ENCODE data around the gene ITPRID1. TPM values are rescaled to one million over a fixed set of nuclear protein-coding genes. Genes with fewer than 3 reads are reported as not detected.

The ITPRID1 gene
- total RNA-seq, 2 experiments from 2014 or later: not detected

GRCh38 chr7:31500656-31501055 lies 13.2 kb upstream of the ITPRID1 start:
- no peak overlapping the region for H3K4me3 Mint-ChIP-seq
- peaks cover 2% of the 10 kb centered on the region for H3K9me3 Mint-ChIP-seq
- no peaks in the 10 kb centered on the region for H3K4me1 Mint-ChIP-seq (ENCODE audit: low read depth)
- intact Hi-C loops (cut with DNase I, micrococcal nuclease): no loop called here
- Histone ChIP-seq H3K27me3 (ENCODE audit: control insufficient read depth in 1 of 2, insufficient read depth in 2 of 2, low read length in 2 of 2) (no peaks in the 10 kb centered on the region), H3K27ac (ENCODE audit: low read depth in 1 of 2, low read length in 2 of 2) (no peak overlapping the region), H3K4me1 (ENCODE audit: insufficient read depth, low read length) (no peaks in the 10 kb centered on the region), H3K4me3 (ENCODE audit: low read length) (no peak overlapping the region), H3K36me3 (ENCODE audit: insufficient read depth, low read length) (no peaks in the 10 kb centered on the region), H3K9me3 (ENCODE audit: control insufficient read depth in 1 of 2, insufficient read depth in 1 of 2, low read length in 2 of 2) (no peaks in the 10 kb centered on the region)
- no peak for TF ChIP-seq CTCF (IDR thresholded peaks at IDR 0.05)
- CTCF ChIA-PET: no interaction called here
- ATAC-seq (ENCODE audit: poor library complexity) (no peak), DNase-seq (no peak)
- H3K27me3 Mint-ChIP-seq: no peaks in the 10 kb centered on the region
- no peaks in the 10 kb centered on the region for H3K36me3 Mint-ChIP-seq (ENCODE audit: low read depth)
- POLR2A ChIA-PET: no interaction called here
- H3K27ac Mint-ChIP-seq: no peak overlapping the region

GRCh38 chr7:31508823-31509222 lies 5.1 kb upstream of the ITPRID1 start:
- H3K4me1 Mint-ChIP-seq (ENCODE audit: low read depth): no peaks in the 10 kb centered on the region
- H3K27ac ChIP-seq (ENCODE audit: low read depth in 1 of 2, low read length in 2 of 2): no peak overlapping the region
- no peaks in the 10 kb centered on the region for H3K4me1 ChIP-seq (ENCODE audit: insufficient read depth, low read length)
- no peaks in the 10 kb centered on the region for H3K9me3 ChIP-seq (ENCODE audit: control insufficient read depth in 1 of 2, insufficient read depth in 1 of 2, low read length in 2 of 2)
- no peaks in the 10 kb centered on the region for H3K36me3 Mint-ChIP-seq (ENCODE audit: low read depth)
- ChIA-PET POLR2A (no interaction called here), CTCF (no interaction called here)
- ATAC-seq (ENCODE audit: poor library complexity) (no peak), DNase-seq (no peak)
- H3K9me3 Mint-ChIP-seq: peaks cover 9% of the 10 kb centered on the region
- intact Hi-C loops (cut with DNase I, micrococcal nuclease): no loop called here
- H3K27me3 ChIP-seq (ENCODE audit: control insufficient read depth in 1 of 2, insufficient read depth in 2 of 2, low read length in 2 of 2): no peaks in the 10 kb centered on the region
- H3K4me3 Mint-ChIP-seq: no peak overlapping the region
- no peaks in the 10 kb centered on the region for H3K27me3 Mint-ChIP-seq
- TF ChIP-seq CTCF (IDR thresholded peaks at IDR 0.05): no peak
- no peak overlapping the region for H3K27ac Mint-ChIP-seq
- no peaks in the 10 kb centered on the region for H3K36me3 ChIP-seq (ENCODE audit: insufficient read depth, low read length)
- H3K4me3 ChIP-seq (ENCODE audit: low read length): no peak overlapping the region

GRCh38 chr7:31512166-31512565 lies 1.7 kb upstream of the ITPRID1 start:
- ATAC-seq (ENCODE audit: poor library complexity) (no peak), DNase-seq (no peak)
- Mint-ChIP-seq H3K4me1 (ENCODE audit: low read depth) (no peaks in the 10 kb centered on the region), H3K4me3 (no peak overlapping the region), H3K27ac (no peak overlapping the region), H3K27me3 (no peaks in the 10 kb centered on the region), H3K9me3 (peaks cover 10% of the 10 kb centered on the region), H3K36me3 (ENCODE audit: low read depth) (no peaks in the 10 kb centered on the region)
- no peak for TF ChIP-seq CTCF (IDR thresholded peaks at IDR 0.05)
- ChIA-PET CTCF (no interaction called here), POLR2A (no interaction called here)
- Histone ChIP-seq H3K4me3 (ENCODE audit: low read length) (no peak overlapping the region), H3K27ac (ENCODE audit: low read depth in 1 of 2, low read length in 2 of 2) (no peak overlapping the region), H3K9me3 (ENCODE audit: control insufficient read depth in 1 of 2, insufficient read depth in 1 of 2, low read length in 2 of 2) (peaks cover 0 to 1% of the 10 kb centered on the region in 2 experiments), H3K27me3 (ENCODE audit: control insufficient read depth in 1 of 2, insufficient read depth in 2 of 2, low read length in 2 of 2) (no peaks in the 10 kb centered on the region), H3K36me3 (ENCODE audit: insufficient read depth, low read length) (no peaks in the 10 kb centered on the region), H3K4me1 (ENCODE audit: insufficient read depth, low read length) (no peaks in the 10 kb centered on the region)
- intact Hi-C loops (cut with DNase I, micrococcal nuclease): no loop called here

All from CD4-positive, alpha-beta T cell (primary cell).